ENCODE data around the gene OR4N5.
"Not testable (repeated sequence)": the region's sequence is repeated elsewhere in the genome, so short reads cannot be mapped to it uniquely, and the experiment has no call there.

OR4N5 gene, protein sequence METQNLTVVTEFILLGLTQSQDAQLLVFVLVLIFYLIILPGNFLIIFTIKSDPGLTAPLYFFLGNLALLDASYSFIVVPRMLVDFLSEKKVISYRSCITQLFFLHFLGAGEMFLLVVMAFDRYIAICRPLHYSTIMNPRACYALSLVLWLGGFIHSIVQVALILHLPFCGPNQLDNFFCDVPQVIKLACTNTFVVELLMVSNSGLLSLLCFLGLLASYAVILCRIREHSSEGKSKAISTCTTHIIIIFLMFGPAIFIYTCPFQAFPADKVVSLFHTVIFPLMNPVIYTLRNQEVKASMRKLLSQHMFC

DNA sequence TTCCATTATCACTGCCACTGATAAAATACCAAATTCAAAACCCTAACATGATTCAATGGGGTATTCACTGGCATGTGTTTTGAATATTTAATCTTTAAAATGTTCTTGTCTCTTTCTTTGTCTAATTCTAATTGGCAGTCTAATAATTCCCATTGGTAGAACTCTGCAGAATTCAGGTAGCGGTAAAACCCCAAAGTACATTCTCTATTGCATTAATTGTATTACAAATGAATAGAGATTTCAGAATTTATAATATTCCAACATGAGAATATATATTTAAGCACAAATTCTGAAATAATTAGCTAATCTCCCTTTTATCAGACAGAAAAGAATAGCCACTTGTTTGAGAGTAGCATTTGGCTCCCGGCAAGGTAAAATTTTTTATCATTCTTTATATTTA is at the start of gene OR4N5:
Gene OR4N5, plus strand, starts transcription at position 301 of the 400 bp plus-strand sequence. CDS start 4,916 bp downstream, outside the sequence.
- Mint-ChIP-seq H3K27ac (no peak within 1 kb of the TSS), H3K9me3 (no peaks in the 10 kb centered on the region), H3K4me1 (ENCODE audit: low read depth) (no peaks in the 10 kb centered on the region), H3K36me3 (ENCODE audit: low read depth) (no peaks in the 10 kb centered on the region), H3K27me3 (peaks cover 17% of the 10 kb centered on the region), H3K4me3 (no peak within 1 kb of the TSS)
- DNase-seq = no peak

DNA sequence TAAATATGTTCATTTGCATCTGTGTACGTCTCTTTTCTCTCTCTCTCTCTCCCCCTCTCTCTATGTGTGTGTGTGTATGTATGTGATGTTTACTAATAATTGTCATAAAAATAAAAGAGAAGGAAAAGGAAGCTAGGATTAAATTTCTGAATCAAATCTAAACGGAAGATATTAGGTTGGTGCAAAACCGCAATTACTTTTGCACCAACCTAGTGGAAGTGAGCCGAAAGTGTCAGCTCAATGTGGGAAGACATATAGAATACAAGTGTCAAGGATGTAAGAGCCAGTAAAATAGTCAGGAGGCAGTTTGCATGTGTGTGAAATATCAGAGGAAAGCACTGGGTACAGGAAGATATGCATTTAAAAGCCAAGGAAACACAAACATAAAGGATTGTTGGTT is 46.6 kb upstream of the OR4N5 start:
- no peak overlapping the region for H3K4me3 Mint-ChIP-seq
- no peaks in the 10 kb centered on the region for H3K4me1 Mint-ChIP-seq (ENCODE audit: low read depth)
- H3K36me3 Mint-ChIP-seq (ENCODE audit: low read depth) = no peaks in the 10 kb centered on the region
- H3K27ac Mint-ChIP-seq = no peak overlapping the region
- H3K9me3 Mint-ChIP-seq = no peaks in the 10 kb centered on the region
- DNase-seq = no peak
- H3K27me3 Mint-ChIP-seq = no peaks in the 10 kb centered on the region

DNA sequence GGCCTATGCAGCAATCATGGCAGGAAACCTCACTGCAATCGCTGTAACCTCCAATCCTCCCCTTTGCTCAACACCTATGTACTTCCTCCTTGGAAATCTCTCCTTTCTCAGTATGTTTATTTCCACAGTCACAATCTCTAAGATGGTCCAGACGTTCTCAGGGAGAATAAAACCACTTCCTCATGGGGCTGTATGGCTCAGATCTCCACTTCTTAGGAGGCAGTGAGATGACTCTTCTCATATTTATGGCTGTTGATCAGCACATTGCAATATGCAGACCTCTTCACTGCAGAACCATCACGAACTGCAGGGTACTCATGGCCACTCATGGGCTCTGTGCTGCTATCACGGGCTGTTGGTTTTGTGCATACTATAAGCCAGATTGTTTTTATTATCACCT is 45.2 kb upstream of the OR4N5 start:
- no peaks in the 10 kb centered on the region for H3K9me3 Mint-ChIP-seq
- no peak overlapping the region for H3K27ac Mint-ChIP-seq
- no peaks in the 10 kb centered on the region for H3K27me3 Mint-ChIP-seq
- no peaks in the 10 kb centered on the region for H3K36me3 Mint-ChIP-seq (ENCODE audit: low read depth)
- no peaks in the 10 kb centered on the region for H3K4me1 Mint-ChIP-seq (ENCODE audit: low read depth)
- H3K4me3 Mint-ChIP-seq = no peak overlapping the region
- DNase-seq = no peak

DNA sequence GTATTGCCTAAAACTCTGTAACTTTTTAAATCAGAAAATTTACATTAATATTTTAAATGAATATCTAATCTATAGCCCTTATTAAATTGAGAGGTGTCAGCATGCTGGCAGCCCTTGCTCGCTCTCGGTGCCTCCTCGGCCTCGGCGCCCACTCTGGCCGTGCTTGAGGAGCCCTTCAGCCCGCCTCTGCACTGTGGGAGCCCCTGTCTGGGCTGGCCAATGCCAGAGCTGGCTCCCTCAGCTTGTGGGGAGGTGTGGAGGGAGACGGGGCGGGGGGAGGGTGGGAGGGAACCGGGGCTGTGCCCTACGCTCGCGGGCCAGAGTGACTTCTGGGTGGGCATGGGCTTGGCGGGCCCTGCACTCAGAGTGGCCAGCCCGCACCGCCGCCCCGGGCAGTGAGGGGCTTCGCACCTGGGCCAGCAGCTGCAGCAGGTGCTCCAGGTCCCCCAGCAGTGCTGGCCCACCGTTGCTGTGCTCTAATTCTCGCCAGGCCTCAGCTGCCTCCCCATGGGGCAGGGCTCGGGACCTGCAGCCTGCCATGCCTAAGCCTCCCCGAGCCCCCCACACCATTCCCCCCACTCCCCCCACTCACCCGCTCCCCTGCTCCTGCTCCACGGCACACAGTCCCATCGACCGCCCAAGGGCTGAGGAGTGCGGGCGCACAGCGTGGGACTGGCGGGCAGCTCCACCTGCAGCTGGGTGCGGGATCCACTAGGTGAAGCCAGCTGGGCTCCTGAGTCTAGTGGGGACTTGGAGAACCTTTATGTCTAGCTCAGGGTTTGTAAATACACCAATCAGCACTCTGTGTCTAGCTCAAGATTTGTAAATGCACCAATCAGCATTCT is 39.5 kb upstream of the OR4N5 start:
- H3K4me1 Mint-ChIP-seq (ENCODE audit: low read depth); DNase-seq; H3K36me3 Mint-ChIP-seq (ENCODE audit: low read depth): not testable (repeated sequence)

DNA sequence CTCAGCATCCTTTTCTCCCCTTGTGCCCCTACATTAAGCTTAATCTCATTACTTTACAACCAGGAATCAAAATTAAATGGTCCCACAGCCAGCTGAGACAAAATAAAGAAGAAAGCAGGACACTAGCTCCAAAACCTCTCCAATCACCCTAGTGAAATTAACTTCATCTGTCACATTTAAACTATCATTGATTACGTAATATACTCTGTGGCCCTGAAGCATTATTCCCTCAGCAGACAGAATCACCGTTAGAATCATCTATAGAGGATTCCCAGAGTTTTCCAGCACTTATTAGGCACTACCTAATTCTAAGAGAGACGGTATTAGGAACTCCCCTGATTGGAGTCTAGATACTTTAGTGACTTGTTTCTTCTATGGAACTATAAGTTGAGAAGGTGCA is 28.2 kb upstream of the OR4N5 start, which contains the start of gene OR4K17:
Gene OR4K17, plus strand, starts transcription at position 302 of the 400 bp plus-strand sequence. CDS start 6,761 bp downstream, outside the sequence.
- Mint-ChIP-seq H3K27me3 (no peaks in the 10 kb centered on the region), H3K9me3 (no peaks in the 10 kb centered on the region), H3K27ac (no peak within 1 kb of the TSS), H3K4me3 (no peak within 1 kb of the TSS), H3K36me3 (ENCODE audit: low read depth) (no peaks in the 10 kb centered on the region), H3K4me1 (ENCODE audit: low read depth) (no peaks in the 10 kb centered on the region)
- no peak for DNase-seq

More for the DNA sequence above, 39.5 kb upstream of the OR4N5 start:
- not testable (repeated sequence) for H3K27ac Mint-ChIP-seq, H3K9me3 Mint-ChIP-seq, H3K4me3 Mint-ChIP-seq
- peaks cover 13% of the 10 kb centered on the region for H3K27me3 Mint-ChIP-seq

DNA sequence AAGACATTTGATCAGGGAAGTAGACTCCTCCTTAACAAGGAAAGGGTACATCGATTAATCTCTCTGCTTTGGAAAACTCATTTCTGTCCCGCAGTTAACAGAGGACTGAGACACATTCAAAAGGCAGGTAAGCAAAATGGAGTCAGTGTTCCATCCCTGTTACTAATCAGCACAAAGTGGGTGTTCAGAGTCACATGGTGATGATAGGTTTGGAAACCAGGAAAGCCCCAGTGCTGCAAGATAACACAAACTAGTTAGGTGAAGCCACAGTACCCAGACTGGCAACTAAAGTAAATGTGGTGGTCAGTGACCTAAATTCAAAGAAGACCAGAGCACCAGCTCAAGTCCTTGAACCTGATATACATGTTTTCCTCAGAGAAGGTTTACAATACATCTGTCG is 26.3 kb upstream of the OR4N5 start:
- H3K27me3 Mint-ChIP-seq = no peaks in the 10 kb centered on the region
- no peak overlapping the region for H3K27ac Mint-ChIP-seq
- H3K4me3 Mint-ChIP-seq = no peak overlapping the region
- H3K36me3 Mint-ChIP-seq (ENCODE audit: low read depth) = no peaks in the 10 kb centered on the region
- no peaks in the 10 kb centered on the region for H3K4me1 Mint-ChIP-seq (ENCODE audit: low read depth)
- DNase-seq = no peak
- H3K9me3 Mint-ChIP-seq = no peaks in the 10 kb centered on the region

DNA sequence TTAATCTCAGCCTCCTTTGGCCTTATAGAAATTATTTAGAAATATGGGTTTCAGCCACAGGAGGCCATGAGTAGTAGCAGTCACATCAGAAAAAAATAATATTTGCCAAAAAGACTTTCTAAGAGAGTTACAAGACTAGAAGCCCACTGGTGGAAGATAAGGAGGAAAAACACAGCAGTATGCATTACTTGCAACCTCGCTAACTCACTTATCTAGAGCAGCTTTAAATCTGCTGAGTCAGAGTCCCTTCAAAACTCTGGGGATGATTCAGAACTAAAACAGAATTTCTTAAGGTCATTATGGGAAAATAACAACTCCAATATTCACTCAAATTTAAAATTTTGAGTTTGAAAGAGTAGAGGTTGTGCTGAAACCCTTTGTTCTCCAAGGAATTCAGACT is 21.9 kb upstream of the OR4N5 start:
- Mint-ChIP-seq H3K36me3 (ENCODE audit: low read depth) (no peaks in the 10 kb centered on the region), H3K27me3 (peaks cover 10% of the 10 kb centered on the region), H3K9me3 (peaks cover 23% of the 10 kb centered on the region), H3K27ac (no peak overlapping the region), H3K4me3 (no peak overlapping the region), H3K4me1 (ENCODE audit: low read depth) (no peaks in the 10 kb centered on the region)
- DNase-seq = no peak

DNA sequence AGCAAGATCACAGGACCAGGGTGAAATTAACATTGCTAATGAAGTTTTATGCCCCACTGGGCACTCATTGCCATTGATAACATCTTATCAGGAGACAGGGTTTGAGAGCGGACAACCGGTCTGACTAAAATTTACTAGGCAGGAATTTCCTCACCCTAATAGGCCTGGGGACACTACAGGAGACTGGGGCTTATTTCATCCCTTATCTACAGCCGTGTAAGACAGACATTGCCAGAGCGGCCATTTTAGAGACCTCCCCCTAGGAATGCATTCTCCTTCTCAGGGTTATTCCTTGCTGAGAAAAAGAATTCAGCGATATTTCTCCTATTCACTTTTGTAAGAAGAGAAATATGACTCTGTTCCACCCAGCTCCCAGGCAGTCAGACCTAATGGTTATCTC is 19.8 kb upstream of the OR4N5 start:
- Mint-ChIP-seq H3K27me3 (peaks cover 10% of the 10 kb centered on the region), H3K4me1 (ENCODE audit: low read depth) (no peaks in the 10 kb centered on the region), H3K9me3 (peaks cover 23% of the 10 kb centered on the region), H3K4me3 (no peak overlapping the region), H3K27ac (no peak overlapping the region), H3K36me3 (ENCODE audit: low read depth) (no peaks in the 10 kb centered on the region)
- no peak for DNase-seq

DNA sequence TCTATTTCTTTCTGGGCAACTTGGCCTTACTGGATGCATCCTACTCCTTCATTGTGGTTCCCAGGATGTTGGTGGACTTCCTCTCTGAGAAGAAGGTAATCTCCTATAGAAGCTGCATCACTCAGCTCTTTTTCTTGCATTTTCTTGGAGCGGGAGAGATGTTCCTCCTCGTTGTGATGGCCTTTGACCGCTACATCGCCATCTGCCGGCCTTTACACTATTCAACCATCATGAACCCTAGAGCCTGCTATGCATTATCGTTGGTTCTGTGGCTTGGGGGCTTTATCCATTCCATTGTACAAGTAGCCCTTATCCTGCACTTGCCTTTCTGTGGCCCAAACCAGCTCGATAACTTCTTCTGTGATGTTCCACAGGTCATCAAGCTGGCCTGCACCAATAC is 5.3 kb downstream of the OR4N5 start:
- Mint-ChIP-seq H3K36me3 (ENCODE audit: low read depth) (no peaks in the 10 kb centered on the region), H3K27me3 (peaks cover 4% of the 10 kb centered on the region), H3K4me1 (ENCODE audit: low read depth) (no peaks in the 10 kb centered on the region), H3K9me3 (no peaks in the 10 kb centered on the region), H3K27ac (no peak overlapping the region), H3K4me3 (no peak overlapping the region)
- no peak for DNase-seq

DNA sequence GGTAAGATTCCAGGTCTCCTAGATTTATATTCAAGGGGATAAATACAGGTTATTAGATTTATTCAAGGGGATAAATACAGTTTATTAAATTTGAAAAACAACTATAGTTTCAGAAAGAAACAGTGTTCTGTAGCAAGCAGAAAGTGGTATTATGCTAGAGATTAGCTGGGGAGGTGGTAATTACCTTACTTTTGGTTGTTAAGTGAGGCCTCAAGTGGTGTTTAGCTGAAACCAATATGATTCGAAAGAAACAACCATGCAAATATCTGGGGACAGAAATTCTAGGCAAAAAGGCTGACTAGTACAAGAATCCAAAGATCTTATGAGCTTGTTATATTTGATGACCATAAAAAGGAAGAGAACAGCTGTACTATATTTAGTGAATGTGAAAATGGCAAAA is 6.2 kb downstream of the OR4N5 start:
- H3K27me3 Mint-ChIP-seq = peaks cover 8% of the 10 kb centered on the region

DNA sequence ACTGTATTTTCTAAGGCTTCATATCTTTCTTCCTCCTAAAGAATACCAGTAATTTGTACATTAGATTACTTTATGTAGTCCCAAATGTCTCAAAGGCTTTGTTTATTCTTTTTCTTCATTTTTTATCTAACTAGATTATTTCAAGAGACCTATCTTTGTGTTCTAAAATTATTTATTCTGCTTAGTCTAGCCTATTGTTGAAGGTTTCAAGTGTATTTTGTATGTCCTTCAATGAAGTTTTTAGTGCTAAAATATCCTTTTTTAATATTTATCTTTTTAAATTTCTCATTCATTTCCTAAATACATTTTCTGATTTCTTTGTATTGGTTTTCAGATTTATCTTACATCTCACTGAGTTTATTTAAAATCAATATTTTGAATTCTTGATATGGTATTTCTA is 25.8 kb downstream of the OR4N5 start:
- Mint-ChIP-seq H3K9me3 (peaks cover 16% of the 10 kb centered on the region), H3K36me3 (ENCODE audit: low read depth) (no peaks in the 10 kb centered on the region), H3K4me3 (no peak overlapping the region), H3K27ac (no peak overlapping the region), H3K27me3 (peaks cover 17% of the 10 kb centered on the region), H3K4me1 (ENCODE audit: low read depth) (no peaks in the 10 kb centered on the region)
- DNase-seq = no peak

More for the DNA sequence above, 6.2 kb downstream of the OR4N5 start:
- no peak for DNase-seq
- Mint-ChIP-seq H3K36me3 (ENCODE audit: low read depth) (no peaks in the 10 kb centered on the region), H3K4me3 (no peak overlapping the region), H3K4me1 (ENCODE audit: low read depth) (no peaks in the 10 kb centered on the region), H3K27ac (no peak overlapping the region), H3K9me3 (no peaks in the 10 kb centered on the region)

DNA sequence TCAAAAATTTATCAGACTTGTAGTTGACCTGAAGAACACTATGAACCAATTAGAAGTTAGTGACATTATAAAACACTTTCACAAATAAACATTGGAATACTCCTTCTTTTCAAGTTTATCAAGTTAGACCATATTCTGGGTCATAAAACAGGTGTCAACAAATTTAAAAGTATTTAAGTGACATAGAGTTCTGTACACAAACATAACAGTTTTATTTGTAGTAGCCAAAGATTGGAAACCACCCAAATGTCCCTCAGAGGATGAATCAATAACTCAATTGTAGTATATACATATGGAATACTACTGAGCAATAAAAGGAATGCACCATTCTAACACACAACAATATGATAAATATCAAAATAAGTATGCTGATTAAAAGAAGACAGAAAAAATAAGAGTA is 28.5 kb downstream of the OR4N5 start:
- Mint-ChIP-seq H3K4me3 (no peak overlapping the region), H3K27ac (no peak overlapping the region), H3K36me3 (ENCODE audit: low read depth) (no peaks in the 10 kb centered on the region), H3K27me3 (peaks cover 21% of the 10 kb centered on the region), H3K9me3 (peaks cover 16% of the 10 kb centered on the region), H3K4me1 (ENCODE audit: low read depth) (no peaks in the 10 kb centered on the region)
- DNase-seq = no peak

DNA sequence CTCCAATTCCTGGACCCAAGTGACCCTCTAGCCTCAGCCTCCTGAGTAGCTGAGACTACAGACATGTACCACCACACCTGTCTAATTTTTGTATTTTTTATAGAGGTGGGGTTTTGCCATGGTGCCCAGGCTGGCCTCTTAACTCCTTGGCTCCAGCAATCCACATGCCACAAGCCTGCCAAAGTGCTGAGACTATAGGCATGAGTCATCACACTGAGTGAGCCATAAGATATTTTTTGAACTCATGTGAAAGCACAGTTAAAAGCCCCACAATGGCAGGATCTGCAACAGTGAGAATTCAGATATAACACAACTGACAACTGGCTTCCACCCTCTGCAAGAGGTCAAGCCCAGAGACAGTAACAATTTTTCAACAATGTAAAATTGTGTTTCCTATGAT is 31.2 kb downstream of the OR4N5 start:
- H3K27me3 Mint-ChIP-seq = peaks cover 13% of the 10 kb centered on the region
- not testable (repeated sequence) for H3K36me3 Mint-ChIP-seq (ENCODE audit: low read depth); H3K9me3 Mint-ChIP-seq; H3K27ac Mint-ChIP-seq; H3K4me1 Mint-ChIP-seq (ENCODE audit: low read depth); DNase-seq; H3K4me3 Mint-ChIP-seq

DNA sequence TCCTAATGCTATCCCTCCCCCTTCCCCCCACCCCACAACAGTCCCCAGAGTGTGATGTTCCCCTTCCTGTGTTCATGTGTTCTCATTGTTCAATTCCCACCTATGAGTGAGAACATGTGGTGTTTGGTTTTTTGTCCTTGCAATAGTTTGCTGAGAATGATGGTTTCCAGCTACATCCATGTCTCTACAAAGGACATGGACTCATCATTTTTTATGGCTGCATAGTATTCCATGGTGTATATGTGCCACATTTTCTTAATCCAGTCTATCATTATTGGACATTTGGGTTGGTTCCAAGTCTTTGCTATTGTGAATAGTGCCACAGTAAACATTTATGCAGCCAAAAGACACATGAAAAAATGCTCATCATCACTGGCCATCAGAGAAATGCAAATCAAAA is 35.6 kb downstream of the OR4N5 start:
- not testable (repeated sequence) for DNase-seq; H3K27me3 Mint-ChIP-seq; H3K4me3 Mint-ChIP-seq; H3K27ac Mint-ChIP-seq; H3K36me3 Mint-ChIP-seq (ENCODE audit: low read depth); H3K9me3 Mint-ChIP-seq; H3K4me1 Mint-ChIP-seq (ENCODE audit: low read depth)

DNA sequence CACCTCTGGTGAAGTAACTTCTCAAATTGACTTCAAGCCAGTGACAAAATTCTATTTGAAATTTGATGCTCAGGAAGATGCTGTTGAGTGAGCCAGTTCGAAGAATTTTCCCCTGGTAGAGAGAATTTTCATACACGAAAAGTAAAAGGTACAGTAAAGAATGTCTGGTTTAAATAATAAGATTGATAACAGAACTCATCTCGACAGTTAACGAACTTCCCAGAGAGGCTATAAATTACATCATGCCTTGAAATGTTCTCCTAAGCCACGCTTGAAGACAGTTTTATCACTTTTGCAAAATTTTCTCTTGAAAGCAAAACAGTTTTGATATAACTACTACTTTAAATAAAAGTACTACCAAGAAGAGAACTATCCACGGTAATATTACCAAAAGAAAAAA is 37.7 kb downstream of the OR4N5 start:
- no peak overlapping the region for H3K4me3 Mint-ChIP-seq
- H3K27ac Mint-ChIP-seq = no peak overlapping the region
- no peaks in the 10 kb centered on the region for H3K9me3 Mint-ChIP-seq
- no peaks in the 10 kb centered on the region for H3K36me3 Mint-ChIP-seq (ENCODE audit: low read depth)
- no peaks in the 10 kb centered on the region for H3K4me1 Mint-ChIP-seq (ENCODE audit: low read depth)
- peaks cover 6% of the 10 kb centered on the region for H3K27me3 Mint-ChIP-seq
- no peak for DNase-seq

Measured in activated T-cell treated with anti-CD3 and anti-CD28 coated beads, Interleukin-2, amount 50 U/mL, for 24 hours (primary cell).